LNCaP clone FGC (cell line): ENCODE data around the gene TSPAN4.
A peak's percentile ranks its signal among the peaks of the same experiment; 100 is the strongest.

ENCODE experiments used
- DNase-seq: peaks from one replicate; pipeline ENCODE4 v3.0.0-alpha.2; 2011; ENCODE audit warnings: low read depth
- H3K4me3 ChIP-seq: 2 replicates; pipeline ENCODE4 v1.5.1; 2011; ENCODE audit warnings: mild to moderate bottlenecking, low read depth, low read length, control low read depth
- CTCF ChIP-seq: IDR thresholded peaks from 2 replicates; pipeline ENCODE4 v1.5.1; 2012; ENCODE audit warnings: mild to moderate bottlenecking; ENCODE audit not compliant: control insufficient read depth, insufficient read depth; ENCODE audit errors: extremely low read depth

TSPAN4 gene

GRCh38 chr11:829847-830294 is 12.8 kb upstream of the TSPAN4 start:
- H3K4me3 ChIP-seq, result no peak overlapping the region
- no peak for TF ChIP-seq CTCF
- no peak for DNase-seq

DNA sequence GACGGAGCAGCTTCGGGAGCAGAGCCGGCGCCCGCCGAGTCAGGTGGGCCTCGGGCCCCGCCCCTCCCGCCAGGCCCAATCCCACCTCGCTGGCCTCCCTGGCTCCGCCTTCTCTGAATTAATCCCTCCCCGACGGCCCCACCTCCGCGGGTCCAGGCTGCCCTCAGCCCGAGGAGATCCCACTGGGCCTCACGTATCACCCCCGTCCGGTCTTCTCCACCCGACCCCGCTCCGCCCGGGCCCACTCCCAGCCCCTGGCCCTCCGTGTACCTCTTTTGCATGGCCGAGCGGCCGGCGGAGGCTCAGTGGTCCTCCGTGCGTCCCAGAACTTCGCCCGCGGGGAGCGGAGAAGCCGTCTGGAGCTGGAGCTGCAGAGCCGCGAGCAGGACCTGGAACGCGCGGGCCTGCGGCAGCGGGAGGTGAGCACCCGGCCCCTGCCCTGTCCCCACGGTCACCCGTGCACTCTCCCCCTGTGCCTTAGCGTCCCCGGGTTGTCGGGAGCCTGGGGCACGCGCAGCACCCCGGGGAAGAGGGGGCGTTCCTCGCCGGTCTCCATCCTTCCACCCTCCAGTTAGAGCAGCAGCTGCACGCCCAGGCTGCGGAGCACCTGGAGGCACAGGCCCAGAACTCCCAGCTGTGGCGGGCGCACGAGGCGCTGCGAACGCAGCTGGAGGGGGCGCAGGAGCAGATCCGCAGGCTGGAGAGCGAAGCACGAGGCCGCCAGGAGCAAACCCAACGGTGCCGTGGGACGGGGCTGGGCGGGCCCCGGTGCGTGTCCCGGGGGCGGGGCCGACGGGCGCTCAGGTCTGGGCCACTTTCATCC is 12.1 kb upstream of the TSPAN4 start:
- H3K4me3 ChIP-seq, result no peak overlapping the region

DNA sequence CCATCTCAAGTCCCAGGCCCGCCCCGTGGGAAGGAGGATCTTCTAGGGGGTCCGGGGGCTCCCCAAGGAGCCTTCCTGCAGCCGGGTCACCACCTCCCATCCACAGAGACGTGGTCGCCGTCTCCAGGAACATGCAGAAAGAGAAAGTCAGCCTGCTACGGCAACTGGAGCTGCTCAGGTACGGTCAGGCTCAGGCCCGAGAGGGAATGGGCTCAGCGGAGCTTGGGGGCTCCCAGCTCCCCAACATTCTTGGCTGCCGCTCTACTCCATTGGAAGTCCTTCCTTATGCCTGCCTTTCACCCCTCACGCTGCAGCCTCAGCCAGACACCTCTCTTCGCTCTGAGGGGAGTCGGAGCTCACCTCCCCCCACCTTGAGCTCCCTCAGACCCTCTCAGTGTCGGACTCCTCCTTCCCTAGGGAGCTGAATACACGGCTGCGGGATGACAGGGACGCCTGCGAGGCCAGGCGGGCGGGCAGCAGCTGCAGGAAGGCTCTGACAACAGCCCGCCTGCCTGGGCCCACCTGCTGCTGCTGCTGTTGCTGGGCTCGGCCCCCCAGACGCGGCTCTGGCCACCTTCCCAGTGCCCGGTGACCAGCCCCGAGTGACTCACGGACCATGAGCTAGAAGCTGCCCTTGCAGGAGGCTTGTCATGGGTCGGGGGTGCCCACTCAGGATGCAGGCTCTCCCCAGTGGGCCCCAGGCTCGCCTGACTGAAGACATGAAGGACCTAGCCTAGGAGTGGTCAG is 11.4 kb upstream of the TSPAN4 start:
- peak overlapping the region; percentile 69 for H3K4me3 ChIP-seq
- DNase-seq, result no peak
- no peak for TF ChIP-seq CTCF

More for the DNA sequence above, 12.1 kb upstream of the TSPAN4 start:
- TF ChIP-seq CTCF, result no peak
- no peak for DNase-seq

DNA sequence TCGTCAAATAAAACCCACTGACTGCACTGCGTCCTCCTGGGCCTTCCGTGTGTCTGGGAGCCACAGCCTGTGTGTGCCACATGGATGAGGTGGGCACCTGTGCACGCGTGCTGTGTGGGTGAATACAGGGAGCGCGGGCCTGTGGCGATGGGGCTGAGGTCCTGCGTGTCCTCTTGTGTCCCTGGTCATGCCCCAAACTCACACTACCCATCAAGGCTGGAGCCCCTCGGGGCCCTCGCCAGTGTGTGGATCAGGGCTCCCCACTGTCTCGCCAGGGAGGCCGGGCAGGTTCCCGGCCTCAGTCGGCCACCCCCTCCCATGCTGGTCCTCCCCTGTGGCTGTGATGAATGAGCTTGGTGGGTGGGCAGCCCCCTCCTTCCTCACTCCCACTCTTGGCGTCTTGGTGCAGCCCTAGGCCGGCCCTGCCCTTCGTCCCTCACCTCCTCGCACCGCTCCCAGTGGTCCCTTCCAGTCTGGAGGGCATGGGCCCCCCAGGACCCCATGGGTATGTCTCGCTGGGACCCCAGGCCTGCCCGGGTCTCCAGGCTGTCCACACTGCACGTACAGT is 10.6 kb upstream of the TSPAN4 start:
- TF ChIP-seq CTCF, result no peak
- peak overlapping the region; percentile 69 for H3K4me3 ChIP-seq
- no peak for DNase-seq

GRCh38 chr11:832529-833113 is 10.0 kb upstream of the TSPAN4 start, which contains the start of gene CD151:
Gene CD151, plus strand, starts transcription at chr11:832952. Its CDS starts 3,118 bp downstream, at chr11:836070.
- no peak for TF ChIP-seq CTCF
- peak within 1 kb of the TSS; percentile 69 for H3K4me3 ChIP-seq
- DNase-seq, result no peak

DNA sequence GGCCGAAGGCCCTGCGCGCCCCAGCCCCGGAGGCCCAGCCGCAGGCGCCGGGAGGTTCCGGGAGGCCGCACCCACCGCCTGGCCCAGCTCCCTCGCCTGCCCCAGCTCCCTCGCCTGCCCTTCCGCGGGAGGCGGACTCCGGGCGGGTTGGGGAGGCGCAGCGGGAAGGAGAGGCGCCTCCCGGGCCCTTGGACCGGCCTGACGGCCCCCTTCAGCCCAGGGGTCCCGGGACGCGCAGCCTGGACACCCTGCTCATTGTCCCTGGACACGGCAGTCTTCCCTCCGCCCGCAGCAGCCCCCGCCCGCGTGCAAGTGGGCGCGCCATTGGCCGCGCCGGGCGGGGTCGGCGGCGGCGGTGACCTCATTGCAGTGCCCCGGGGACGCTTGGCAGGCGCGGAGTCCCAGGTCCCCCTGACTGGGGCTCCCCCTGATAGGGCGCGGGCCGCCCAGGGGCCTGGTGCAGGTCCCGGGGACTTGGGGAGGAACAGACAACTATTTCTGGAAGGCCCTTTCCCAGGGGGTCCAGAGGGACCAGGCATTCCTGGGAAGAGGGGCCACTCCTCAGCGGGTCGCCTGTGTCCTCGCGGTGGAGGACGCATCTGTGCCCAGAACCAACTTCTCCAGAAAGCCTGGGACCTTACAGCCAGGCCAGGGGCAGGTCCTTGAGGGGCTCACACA is 9.4 kb upstream of the TSPAN4 start:
- peak overlapping the region; percentile 69 for H3K4me3 ChIP-seq
- no peak for TF ChIP-seq CTCF
- DNase-seq, result no peak
